ENCODE data around the gene MDK.

DNA sequence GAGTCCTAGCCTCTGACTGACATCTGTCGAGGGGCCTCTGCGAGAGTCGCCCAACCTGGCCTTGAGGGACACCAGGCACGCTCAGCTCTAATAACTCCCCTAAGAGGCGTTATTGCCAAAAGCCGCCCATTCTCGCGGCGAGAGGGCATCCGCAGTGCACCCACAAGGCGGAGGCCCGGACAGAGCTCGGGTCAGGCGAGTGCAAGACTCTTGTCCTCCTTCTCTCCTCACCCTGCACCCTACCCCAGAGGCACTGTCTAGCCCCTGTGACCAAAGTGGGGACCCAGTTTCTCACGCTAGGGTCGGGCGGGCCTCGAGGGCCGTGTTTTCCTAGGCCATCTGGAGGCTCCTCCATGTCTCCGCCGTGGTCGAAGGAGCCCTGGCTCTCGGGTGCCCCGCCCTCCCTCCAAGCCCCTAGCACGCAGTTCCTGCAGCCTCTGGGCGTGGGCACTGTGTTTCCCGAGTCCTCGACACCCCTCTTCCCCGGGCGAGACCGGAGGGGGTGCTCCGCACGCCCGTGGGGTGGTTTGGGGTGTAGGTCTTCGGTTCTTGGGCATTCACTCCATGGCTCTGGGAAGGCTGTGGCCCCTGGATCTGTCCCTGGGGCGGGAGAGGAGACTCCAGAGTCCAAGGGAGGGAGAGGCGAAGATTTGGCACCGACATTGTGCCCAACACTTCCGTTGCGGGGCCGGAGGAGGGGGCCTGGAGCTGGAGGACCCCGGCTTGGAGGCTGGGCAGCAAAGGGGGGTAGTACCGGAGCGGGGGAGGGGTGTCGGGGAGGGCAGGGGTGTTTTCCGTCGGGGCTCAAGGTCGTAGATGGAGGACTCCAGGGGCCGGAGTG is 9.1 kb downstream of the MDK start:
- TF ChIP-seq RAD21 (IDR thresholded peaks at IDR 0.05) (no peak), JUND (IDR thresholded peaks at IDR 0.05) (no peak), YY1 (IDR thresholded peaks at IDR 0.05) (no peak), RXRA (IDR thresholded peaks at IDR 0.05) (no peak), TAF1 (conservative IDR thresholded peaks at IDR 0.05) (no peak), NR2F2 (IDR thresholded peaks at IDR 0.05) (no peak), HNF4A (conservative IDR thresholded peaks at IDR 0.05) (no peak), EGR1 (IDR thresholded peaks at IDR 0.05; ENCODE audit: low read depth in 2 of 2) (no peak)
- TF ChIP-seq, protein P1, sequence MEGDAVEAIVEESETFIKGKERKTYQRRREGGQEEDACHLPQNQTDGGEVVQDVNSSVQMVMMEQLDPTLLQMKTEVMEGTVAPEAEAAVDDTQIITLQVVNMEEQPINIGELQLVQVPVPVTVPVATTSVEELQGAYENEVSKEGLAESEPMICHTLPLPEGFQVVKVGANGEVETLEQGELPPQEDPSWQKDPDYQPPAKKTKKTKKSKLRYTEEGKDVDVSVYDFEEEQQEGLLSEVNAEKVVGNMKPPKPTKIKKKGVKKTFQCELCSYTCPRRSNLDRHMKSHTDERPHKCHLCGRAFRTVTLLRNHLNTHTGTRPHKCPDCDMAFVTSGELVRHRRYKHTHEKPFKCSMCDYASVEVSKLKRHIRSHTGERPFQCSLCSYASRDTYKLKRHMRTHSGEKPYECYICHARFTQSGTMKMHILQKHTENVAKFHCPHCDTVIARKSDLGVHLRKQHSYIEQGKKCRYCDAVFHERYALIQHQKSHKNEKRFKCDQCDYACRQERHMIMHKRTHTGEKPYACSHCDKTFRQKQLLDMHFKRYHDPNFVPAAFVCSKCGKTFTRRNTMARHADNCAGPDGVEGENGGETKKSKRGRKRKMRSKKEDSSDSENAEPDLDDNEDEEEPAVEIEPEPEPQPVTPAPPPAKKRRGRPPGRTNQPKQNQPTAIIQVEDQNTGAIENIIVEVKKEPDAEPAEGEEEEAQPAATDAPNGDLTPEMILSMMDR (IDR thresholded peaks at IDR 0.05; ENCODE audit: low read depth, low read length, missing input control): no peak
- TF ChIP-seq, protein P2, sequence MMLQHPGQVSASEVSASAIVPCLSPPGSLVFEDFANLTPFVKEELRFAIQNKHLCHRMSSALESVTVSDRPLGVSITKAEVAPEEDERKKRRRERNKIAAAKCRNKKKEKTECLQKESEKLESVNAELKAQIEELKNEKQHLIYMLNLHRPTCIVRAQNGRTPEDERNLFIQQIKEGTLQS (IDR thresholded peaks at IDR 0.05): no peak
- TF ChIP-seq, protein P3, sequence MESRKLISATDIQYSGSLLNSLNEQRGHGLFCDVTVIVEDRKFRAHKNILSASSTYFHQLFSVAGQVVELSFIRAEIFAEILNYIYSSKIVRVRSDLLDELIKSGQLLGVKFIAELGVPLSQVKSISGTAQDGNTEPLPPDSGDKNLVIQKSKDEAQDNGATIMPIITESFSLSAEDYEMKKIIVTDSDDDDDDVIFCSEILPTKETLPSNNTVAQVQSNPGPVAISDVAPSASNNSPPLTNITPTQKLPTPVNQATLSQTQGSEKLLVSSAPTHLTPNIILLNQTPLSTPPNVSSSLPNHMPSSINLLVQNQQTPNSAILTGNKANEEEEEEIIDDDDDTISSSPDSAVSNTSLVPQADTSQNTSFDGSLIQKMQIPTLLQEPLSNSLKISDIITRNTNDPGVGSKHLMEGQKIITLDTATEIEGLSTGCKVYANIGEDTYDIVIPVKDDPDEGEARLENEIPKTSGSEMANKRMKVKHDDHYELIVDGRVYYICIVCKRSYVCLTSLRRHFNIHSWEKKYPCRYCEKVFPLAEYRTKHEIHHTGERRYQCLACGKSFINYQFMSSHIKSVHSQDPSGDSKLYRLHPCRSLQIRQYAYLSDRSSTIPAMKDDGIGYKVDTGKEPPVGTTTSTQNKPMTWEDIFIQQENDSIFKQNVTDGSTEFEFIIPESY (IDR thresholded peaks at IDR 0.05): no peak
- TF ChIP-seq, protein P4, sequence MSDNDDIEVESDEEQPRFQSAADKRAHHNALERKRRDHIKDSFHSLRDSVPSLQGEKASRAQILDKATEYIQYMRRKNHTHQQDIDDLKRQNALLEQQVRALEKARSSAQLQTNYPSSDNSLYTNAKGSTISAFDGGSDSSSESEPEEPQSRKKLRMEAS (IDR thresholded peaks at IDR 0.05): no peak
- TF ChIP-seq, protein P5, sequence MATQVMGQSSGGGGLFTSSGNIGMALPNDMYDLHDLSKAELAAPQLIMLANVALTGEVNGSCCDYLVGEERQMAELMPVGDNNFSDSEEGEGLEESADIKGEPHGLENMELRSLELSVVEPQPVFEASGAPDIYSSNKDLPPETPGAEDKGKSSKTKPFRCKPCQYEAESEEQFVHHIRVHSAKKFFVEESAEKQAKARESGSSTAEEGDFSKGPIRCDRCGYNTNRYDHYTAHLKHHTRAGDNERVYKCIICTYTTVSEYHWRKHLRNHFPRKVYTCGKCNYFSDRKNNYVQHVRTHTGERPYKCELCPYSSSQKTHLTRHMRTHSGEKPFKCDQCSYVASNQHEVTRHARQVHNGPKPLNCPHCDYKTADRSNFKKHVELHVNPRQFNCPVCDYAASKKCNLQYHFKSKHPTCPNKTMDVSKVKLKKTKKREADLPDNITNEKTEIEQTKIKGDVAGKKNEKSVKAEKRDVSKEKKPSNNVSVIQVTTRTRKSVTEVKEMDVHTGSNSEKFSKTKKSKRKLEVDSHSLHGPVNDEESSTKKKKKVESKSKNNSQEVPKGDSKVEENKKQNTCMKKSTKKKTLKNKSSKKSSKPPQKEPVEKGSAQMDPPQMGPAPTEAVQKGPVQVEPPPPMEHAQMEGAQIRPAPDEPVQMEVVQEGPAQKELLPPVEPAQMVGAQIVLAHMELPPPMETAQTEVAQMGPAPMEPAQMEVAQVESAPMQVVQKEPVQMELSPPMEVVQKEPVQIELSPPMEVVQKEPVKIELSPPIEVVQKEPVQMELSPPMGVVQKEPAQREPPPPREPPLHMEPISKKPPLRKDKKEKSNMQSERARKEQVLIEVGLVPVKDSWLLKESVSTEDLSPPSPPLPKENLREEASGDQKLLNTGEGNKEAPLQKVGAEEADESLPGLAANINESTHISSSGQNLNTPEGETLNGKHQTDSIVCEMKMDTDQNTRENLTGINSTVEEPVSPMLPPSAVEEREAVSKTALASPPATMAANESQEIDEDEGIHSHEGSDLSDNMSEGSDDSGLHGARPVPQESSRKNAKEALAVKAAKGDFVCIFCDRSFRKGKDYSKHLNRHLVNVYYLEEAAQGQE (IDR thresholded peaks at IDR 0.05): no peak
